Kidney (tissue), 14 donors: Measurements from ENCODE around the gene GLRA2. TPM values are rescaled to one million over a fixed set of nuclear protein-coding genes. Genes with fewer than 3 reads are reported as not detected.

Experiments used
- DNase-seq, 5 donors: peaks; one replicate each; pipeline ENCODE4 v3.0.0-alpha.2; 2013 to 2020
- FAIRE-seq: peaks from 2 replicates; lab custom pipeline; 2012; peaks lifted over from hg19 to GRCh38; lab: Jason Lieb, UNC
- H3K27ac ChIP-seq, 2 donors: one replicate each; pipeline ENCODE4 v1.7.0; 2013; ENCODE audit warnings: low read depth in 2 of 2, low read length in 2 of 2, inconsistent platforms in 1 of 2
- H3K27me3 ChIP-seq: one replicate; pipeline ENCODE4 v1.7.1; 2013; ENCODE audit warnings: low read length, inconsistent platforms; ENCODE audit not compliant: control insufficient read depth, insufficient read depth
- H3K36me3 ChIP-seq, 3 donors: one replicate each; pipeline versions ENCODE4 v1.7.0 to v1.7.1; 2013; ENCODE audit warnings: low read length in 3 of 3, control low read depth in 1 of 3, inconsistent platforms in 1 of 3; ENCODE audit not compliant: insufficient read depth in 3 of 3, control insufficient read depth in 2 of 3
- H3K4me1 ChIP-seq, 3 donors: one replicate each; pipeline versions ENCODE4 v1.7.0 to v1.7.1; 2013; ENCODE audit warnings: low read length in 3 of 3, inconsistent platforms in 1 of 3, low read depth in 1 of 3; ENCODE audit not compliant: control insufficient read depth in 2 of 3, insufficient read depth in 2 of 3
- H3K4me3 ChIP-seq, 3 donors: one replicate each; pipeline versions ENCODE4 v1.7.0 to v1.8.1; 2013; ENCODE audit warnings: low read length in 3 of 3, control low read depth in 1 of 3, inconsistent platforms in 1 of 3
- H3K9ac ChIP-seq, 3 donors: one replicate each; pipeline versions ENCODE4 v1.7.0 to v1.7.1; 2013; ENCODE audit warnings: low read length in 3 of 3, control low read depth in 1 of 3, inconsistent platforms in 1 of 3
- H3K9me3 ChIP-seq, 3 donors: one replicate each; pipeline versions ENCODE4 v1.7.0 to v1.7.1; 2013; ENCODE audit warnings: low read length in 3 of 3, control low read depth in 1 of 3, inconsistent platforms in 1 of 3; ENCODE audit not compliant: control insufficient read depth in 2 of 3, insufficient read depth in 1 of 3
- intact Hi-C: fragments of 100-400 bp; cut with DNase I; formaldehyde crosslinking; loops from one replicate; pipeline ENCODE4 v1.11.1; 2022
- polyA plus RNA-seq: library from polyadenylated mRNA; stranded (reverse); fragments of 350-450 nt; fragmentation: Illumina TruSeq; extraction: RNeasy Lipid Tissue Mini Kit (QIAGEN cat#74804); gene quantifications from one replicate; pipeline ENCODE4 v1.2.3, GENCODE V29; 2014; ENCODE audit warnings: low read depth, low replicate concordance; ENCODE audit not compliant: insufficient read depth
- total RNA-seq: library from RNA; stranded (reverse); fragmentation: NEBNext Ultra II Directional; extraction: Animal tissue kit (Norgen Biotek cat#: 25700); gene quantifications from one replicate; pipeline ENCODE4 v1.2.1, GENCODE V29; 2021
- TF ChIP-seq, protein P1 (sequence below): IDR thresholded peaks from 3 replicates; pipeline ENCODE4 v1.5.1; 2012; ENCODE audit warnings: mild to moderate bottlenecking, moderate library complexity, borderline replicate concordance; ENCODE audit not compliant: insufficient read depth; ENCODE audit errors: extremely low read depth
- donor health status: control.
- donor health status: control.
- donor health status: control.
- donor health status: control.
- donor health status: control.
- donor health status: DM: yes; HTN: yes; CAD: no.
- donor health status: Normal renal cell carcinoma (clear cell type).

GLRA2 gene
- total and polyA plus RNA-seq, 2 donors from 2014 or later, result not detected

DNA sequence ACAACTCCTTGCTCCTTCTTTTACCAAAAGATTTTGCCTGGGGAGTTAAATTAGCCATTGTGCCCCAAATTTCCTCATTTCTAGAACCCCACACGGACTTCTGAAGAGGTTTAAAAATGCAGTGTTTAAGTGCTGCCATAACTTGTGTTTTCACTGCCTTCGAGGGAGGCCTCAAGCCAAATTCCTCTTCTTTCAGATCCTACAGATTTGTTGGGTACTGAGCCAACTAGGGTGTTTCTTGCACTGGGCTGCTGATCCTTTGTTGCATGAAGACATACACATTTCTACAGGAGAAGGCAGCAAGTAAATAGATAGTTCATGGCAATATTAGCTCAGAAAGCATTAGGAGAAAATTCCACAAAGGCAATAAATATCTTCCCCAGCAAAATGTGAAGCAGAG lies 43.8 kb downstream of the GLRA2 start:
- Histone ChIP-seq H3K27me3 (no peaks in the 10 kb centered on the region), H3K36me3 (no peaks in the 10 kb centered on the region), H3K9me3 (no peaks in the 10 kb centered on the region), H3K9ac (no peak overlapping the region), H3K27ac (no peak overlapping the region), H3K4me3 (no peak overlapping the region), H3K4me1 (no peaks in the 10 kb centered on the region)
- FAIRE-seq (no peak), DNase-seq (no peak)
- intact Hi-C loops, result no loop called here
- TF ChIP-seq, protein P1, sequence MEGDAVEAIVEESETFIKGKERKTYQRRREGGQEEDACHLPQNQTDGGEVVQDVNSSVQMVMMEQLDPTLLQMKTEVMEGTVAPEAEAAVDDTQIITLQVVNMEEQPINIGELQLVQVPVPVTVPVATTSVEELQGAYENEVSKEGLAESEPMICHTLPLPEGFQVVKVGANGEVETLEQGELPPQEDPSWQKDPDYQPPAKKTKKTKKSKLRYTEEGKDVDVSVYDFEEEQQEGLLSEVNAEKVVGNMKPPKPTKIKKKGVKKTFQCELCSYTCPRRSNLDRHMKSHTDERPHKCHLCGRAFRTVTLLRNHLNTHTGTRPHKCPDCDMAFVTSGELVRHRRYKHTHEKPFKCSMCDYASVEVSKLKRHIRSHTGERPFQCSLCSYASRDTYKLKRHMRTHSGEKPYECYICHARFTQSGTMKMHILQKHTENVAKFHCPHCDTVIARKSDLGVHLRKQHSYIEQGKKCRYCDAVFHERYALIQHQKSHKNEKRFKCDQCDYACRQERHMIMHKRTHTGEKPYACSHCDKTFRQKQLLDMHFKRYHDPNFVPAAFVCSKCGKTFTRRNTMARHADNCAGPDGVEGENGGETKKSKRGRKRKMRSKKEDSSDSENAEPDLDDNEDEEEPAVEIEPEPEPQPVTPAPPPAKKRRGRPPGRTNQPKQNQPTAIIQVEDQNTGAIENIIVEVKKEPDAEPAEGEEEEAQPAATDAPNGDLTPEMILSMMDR, result no peak

DNA sequence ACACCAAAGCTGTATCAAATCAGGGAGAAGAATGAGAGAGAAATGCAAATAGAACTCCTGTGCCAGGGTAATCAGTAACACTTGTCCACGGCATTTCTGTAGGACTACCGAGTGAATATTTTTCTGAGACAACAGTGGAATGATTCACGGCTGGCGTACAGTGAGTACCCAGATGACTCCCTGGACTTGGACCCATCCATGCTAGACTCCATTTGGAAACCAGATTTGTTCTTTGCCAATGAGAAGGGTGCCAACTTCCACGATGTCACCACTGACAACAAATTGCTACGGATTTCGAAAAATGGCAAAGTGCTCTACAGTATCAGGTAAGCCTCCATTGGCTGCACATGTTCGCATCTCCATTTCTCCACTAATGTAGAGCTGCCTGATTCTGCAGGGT lies 51.7 kb downstream of the GLRA2 start:
- intact Hi-C loops, result no loop called here
- TF ChIP-seq, protein P1, result no peak
- H3K27ac ChIP-seq, result no peak overlapping the region
- FAIRE-seq, result no peak
- no peaks in the 10 kb centered on the region for H3K9me3 ChIP-seq
- H3K4me1 ChIP-seq, result no peaks in the 10 kb centered on the region
- no peak overlapping the region for H3K4me3 ChIP-seq
- H3K9ac ChIP-seq, result no peak overlapping the region
- no peaks in the 10 kb centered on the region for H3K36me3 ChIP-seq
- DNase-seq, result no peak
- H3K27me3 ChIP-seq, result no peaks in the 10 kb centered on the region

DNA sequence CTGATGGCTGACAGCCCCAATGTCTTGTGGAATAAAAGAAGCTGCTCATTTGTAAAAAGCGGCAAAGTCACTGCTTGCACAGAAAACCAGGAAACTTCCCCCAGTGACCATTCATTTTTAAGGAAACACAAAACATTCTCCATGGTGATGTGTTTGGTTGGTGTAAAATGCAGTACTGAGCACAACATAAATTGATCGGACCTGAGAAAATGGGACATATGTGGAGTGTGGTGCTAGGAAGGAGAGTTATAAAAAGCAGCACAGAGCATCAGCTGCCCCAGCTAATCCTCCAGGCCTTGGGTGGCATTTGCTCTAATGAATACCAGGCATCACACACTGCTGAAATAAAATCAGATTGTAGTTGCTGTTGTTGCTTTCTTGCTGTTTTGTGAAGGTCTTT lies 55.2 kb downstream of the GLRA2 start:
- intact Hi-C loops, result no loop called here
- FAIRE-seq, result no peak
- Histone ChIP-seq H3K9me3 (no peaks in the 10 kb centered on the region), H3K27ac (no peak overlapping the region), H3K4me1 (no peaks in the 10 kb centered on the region), H3K36me3 (no peaks in the 10 kb centered on the region), H3K9ac (no peak overlapping the region), H3K4me3 (no peak overlapping the region), H3K27me3 (no peaks in the 10 kb centered on the region)
- TF ChIP-seq, protein P1, result no peak
- DNase-seq, result no peak

DNA sequence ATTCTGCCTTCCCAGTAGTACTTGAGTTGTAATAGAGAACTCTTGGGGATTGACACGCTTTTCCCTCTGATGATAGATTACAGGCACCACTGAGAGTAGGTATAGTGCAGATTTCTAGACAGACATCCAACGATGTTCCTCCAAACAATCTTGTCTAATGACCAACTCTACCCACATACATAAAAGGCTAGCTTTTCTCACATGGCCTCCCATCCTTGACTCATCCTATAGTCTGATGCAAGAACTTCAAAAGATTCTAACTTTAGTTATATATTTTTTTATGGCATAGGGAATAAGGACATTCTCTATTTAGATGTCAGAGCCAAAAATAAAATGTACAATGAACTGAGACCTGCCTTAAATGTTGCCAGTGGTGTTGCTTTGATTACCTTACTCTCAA lies 60.9 kb downstream of the GLRA2 start:
- intact Hi-C loops, result no loop called here
- DNase-seq (no peak), FAIRE-seq (no peak)
- Histone ChIP-seq H3K27ac (no peak overlapping the region), H3K4me1 (no peaks in the 10 kb centered on the region), H3K4me3 (no peak overlapping the region), H3K9ac (no peak overlapping the region), H3K27me3 (no peaks in the 10 kb centered on the region), H3K9me3 (no peaks in the 10 kb centered on the region), H3K36me3 (no peaks in the 10 kb centered on the region)
- TF ChIP-seq, protein P1, result no peak
